Measurements from ENCODE around the gene HS6ST2.

Gene HS6ST2

DNA sequence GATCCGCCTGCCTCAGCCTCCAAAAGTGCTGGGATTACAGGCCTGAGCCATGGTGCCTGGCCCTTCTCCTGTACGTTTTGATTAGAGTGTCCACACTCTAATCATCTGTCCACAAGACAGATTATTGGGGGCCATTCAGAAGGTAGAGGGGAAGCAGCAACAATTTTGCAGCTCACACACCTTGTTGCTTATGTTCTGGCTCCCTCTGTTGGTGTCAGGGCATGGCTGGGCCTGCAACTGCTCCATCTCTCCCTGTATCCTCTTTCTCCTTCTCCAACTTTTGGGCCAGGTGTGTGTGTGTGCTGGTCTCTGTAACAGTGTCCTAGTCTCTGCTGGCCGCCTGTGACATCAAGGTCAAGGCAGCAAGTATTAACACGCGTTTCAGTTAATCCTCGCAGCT, 344.1 kb downstream of the HS6ST2 start:
- no peak for TF ChIP-seq REST (IDR thresholded peaks at IDR 0.05; ENCODE audit: insufficient read depth in 1 of 2, low read depth in 2 of 2, low read length in 2 of 2)
- no peak for TF ChIP-seq SIN3A (IDR thresholded peaks at IDR 0.05; ENCODE audit: borderline replicate concordance, insufficient read depth, low read length)
- no peak for TF ChIP-seq TAF1 (IDR thresholded peaks at IDR 0.05; ENCODE audit: borderline replicate concordance, insufficient read depth, low read length)
- TF ChIP-seq POLR2AphosphoS5 (IDR thresholded peaks at IDR 0.05; ENCODE audit: low read depth, low read length): no peak
- TF ChIP-seq FOXP2 (optimal IDR thresholded peaks at IDR 0.05; ENCODE audit: borderline replicate concordance, extremely low read depth, extremely low read length, insufficient read depth): no peak

DNA sequence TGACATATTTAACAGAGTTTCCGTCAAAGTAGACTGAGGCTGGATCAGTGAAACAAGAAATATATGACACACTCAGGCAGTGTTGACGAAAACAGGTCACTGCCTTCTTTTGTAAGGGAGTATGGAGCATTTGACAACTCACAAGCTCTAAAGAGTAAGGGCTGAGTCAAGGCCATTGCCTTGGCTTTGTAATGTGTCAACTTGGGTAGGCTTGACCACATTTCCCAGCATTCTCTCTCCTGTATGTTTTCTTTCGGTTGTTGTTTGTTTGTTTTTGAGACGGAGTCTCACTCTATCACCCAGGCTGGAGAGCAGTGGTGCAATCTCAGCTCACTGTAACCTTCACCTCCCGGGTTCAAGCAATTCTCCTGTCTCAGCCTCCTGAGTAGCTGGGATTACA, 344.6 kb downstream of the HS6ST2 start:
- TF ChIP-seq POLR2AphosphoS5 (IDR thresholded peaks at IDR 0.05; ENCODE audit: low read depth, low read length) (no peak), REST (IDR thresholded peaks at IDR 0.05; ENCODE audit: insufficient read depth in 1 of 2, low read depth in 2 of 2, low read length in 2 of 2) (no peak), TAF1 (IDR thresholded peaks at IDR 0.05; ENCODE audit: borderline replicate concordance, insufficient read depth, low read length) (no peak), FOXP2 (optimal IDR thresholded peaks at IDR 0.05; ENCODE audit: borderline replicate concordance, extremely low read depth, extremely low read length, insufficient read depth) (no peak), SIN3A (IDR thresholded peaks at IDR 0.05; ENCODE audit: borderline replicate concordance, insufficient read depth, low read length) (no peak)

- TF ChIP-seq TAF1 (IDR thresholded peaks at IDR 0.05; ENCODE audit: borderline replicate concordance, insufficient read depth, low read length) (no peak), SIN3A (IDR thresholded peaks at IDR 0.05; ENCODE audit: borderline replicate concordance, insufficient read depth, low read length) (no peak), REST (IDR thresholded peaks at IDR 0.05; ENCODE audit: insufficient read depth in 1 of 2, low read depth in 2 of 2, low read length in 2 of 2) (no peak), POLR2AphosphoS5 (IDR thresholded peaks at IDR 0.05; ENCODE audit: low read depth, low read length) (no peak), FOXP2 (optimal IDR thresholded peaks at IDR 0.05; ENCODE audit: borderline replicate concordance, extremely low read depth, extremely low read length, insufficient read depth) (no peak)
Observed at GRCh38 chrX:132612821-132613564, 345.4 kb downstream of the HS6ST2 start.

DNA sequence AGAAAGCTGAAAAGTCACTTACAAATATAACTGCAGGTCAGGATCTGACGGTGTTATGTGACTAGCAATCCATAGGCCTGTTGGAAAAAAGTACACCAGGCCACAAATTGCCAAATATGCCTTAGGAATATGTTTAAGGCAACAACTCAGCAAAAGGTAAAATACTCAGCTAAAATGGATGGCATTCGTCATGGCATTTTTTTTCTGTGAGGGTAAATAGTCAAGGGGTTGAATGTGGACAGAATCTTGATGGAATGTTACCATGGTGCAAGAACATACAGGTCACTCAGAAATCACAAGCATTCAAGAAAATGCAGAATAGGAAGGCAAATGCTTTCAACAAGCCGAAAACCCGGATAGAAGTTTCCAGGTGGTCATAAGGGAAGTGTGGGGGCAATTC, 347.9 kb downstream of the HS6ST2 start:
- TF ChIP-seq POLR2AphosphoS5 (IDR thresholded peaks at IDR 0.05; ENCODE audit: low read depth, low read length): no peak
- no peak for TF ChIP-seq TAF1 (IDR thresholded peaks at IDR 0.05; ENCODE audit: borderline replicate concordance, insufficient read depth, low read length)
- TF ChIP-seq SIN3A (IDR thresholded peaks at IDR 0.05; ENCODE audit: borderline replicate concordance, insufficient read depth, low read length): no peak
- TF ChIP-seq FOXP2 (optimal IDR thresholded peaks at IDR 0.05; ENCODE audit: borderline replicate concordance, extremely low read depth, extremely low read length, insufficient read depth): no peak
- TF ChIP-seq REST (IDR thresholded peaks at IDR 0.05; ENCODE audit: insufficient read depth in 1 of 2, low read depth in 2 of 2, low read length in 2 of 2): no peak

Measured in PFSK-1 (cell line).